HG02970 (cell line): ENCODE data around the gene ARHGAP22.

Experiments
- ATAC-seq: cut with Tn5 transposase; IDR thresholded peaks from one replicate; pipeline ENCODE4 v1.9.1; 2021; ENCODE audit warnings: mild to moderate bottlenecking, moderate library complexity, moderate number of reproducible peaks; ENCODE audit not compliant: unreplicated experiment, low FRiP score

ARHGAP22 gene

DNA sequence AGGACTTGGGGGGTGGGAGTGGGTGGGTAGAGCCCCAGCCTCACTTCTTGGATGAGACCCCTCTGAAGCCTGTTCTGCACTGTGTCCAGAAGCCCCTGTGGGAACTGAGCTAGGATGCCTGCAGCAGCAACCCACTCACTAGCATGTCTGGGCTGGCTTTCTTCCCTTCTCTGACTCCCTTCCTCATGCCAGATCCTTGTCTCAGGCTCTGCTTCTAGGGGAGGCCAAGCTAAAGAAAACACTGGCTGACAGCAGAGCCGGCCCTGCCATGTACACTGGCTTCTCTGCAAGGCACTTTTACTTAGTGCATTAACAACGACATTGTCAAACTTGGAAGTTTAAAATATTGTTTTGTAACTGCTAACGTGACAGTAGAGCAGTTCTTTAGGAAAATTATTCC is 50.2 kb downstream of the ARHGAP22 start:
- no peak for ATAC-seq

- ATAC-seq: no peak
Observed at GRCh38 chr10:48554246-48554645, 50.6 kb downstream of the ARHGAP22 start.

DNA sequence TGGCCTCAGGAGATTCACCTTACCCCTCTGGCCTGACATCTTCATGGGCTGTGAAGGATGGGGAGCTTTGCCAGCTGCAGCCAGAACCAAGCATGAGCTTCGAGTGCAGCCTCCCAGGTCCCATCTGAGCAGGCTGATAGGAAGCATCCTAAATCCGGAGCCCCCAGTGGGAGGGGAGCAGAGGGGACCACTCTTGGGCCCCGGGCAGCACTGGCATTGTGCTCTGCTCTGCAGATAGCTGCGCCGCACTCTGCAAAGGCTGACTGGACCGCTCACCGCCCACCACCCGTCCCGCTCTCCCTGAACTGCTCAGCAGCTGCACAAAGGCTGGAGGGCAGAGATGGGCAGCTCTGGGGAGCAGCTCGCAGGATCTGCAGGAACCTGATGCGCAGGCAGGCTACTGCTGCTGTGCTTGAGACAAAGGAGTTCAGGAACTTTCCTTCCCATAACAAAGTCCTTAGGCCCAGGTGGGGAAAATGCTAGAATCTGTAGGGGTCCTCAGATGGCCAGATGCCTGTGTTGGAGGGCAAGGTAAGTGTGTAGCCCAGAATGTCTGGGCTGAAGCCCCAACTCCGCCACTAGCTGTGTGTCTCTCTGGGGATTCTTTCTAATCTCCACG is 51.8 kb downstream of the ARHGAP22 start:
- no peak for ATAC-seq

GRCh38 chr10:48551861-48552591 is 52.8 kb downstream of the ARHGAP22 start:
- ATAC-seq: no peak

- no peak for ATAC-seq
Observed at GRCh38 chr10:48550977-48551376, 53.9 kb downstream of the ARHGAP22 start.

GRCh38 chr10:48550071-48550691 is 54.7 kb downstream of the ARHGAP22 start:
- no peak for ATAC-seq

- no peak for ATAC-seq
Observed at GRCh38 chr10:48549236-48549635, 55.6 kb downstream of the ARHGAP22 start.

GRCh38 chr10:48548531-48549135 is 56.2 kb downstream of the ARHGAP22 start:
- no peak for ATAC-seq

GRCh38 chr10:48547981-48548380 is 56.9 kb downstream of the ARHGAP22 start:
- ATAC-seq: no peak

- no peak for ATAC-seq
Observed at GRCh38 chr10:48547061-48547895, 57.6 kb downstream of the ARHGAP22 start.

- no peak for ATAC-seq
Observed at GRCh38 chr10:48545462-48546145, 59.3 kb downstream of the ARHGAP22 start.

DNA sequence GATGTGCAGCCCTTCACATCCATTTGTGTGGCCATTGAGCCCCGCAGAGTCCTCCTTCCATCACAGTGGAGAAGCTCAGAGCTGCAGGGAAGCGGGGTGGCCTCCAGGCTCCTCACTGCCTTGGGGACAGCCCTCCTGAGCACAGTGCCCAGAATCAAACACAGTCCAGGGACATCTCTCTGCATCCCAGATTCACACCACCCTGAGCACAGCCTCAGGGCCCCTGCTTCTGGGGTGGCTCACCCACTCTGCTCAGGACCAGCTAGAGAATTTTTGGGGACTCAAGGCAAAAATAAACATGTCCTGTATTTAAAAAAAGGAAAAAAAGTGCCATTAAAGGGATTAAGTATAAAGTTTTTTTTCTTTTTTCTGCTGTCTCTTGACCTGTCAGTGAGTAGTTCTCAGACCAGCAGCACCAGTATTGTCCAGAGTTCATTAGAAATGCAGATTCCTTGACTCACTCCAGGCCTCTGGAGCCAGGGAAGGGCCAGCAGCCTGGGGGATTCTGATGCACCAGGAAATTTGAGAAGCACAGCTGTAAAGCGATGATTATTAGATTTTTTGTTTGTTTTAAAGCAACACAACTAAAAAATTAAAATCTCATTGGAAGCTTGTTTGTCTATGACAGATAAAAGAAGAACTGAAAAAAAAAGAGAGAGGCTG is 61.6 kb downstream of the ARHGAP22 start:
- no peak for ATAC-seq

DNA sequence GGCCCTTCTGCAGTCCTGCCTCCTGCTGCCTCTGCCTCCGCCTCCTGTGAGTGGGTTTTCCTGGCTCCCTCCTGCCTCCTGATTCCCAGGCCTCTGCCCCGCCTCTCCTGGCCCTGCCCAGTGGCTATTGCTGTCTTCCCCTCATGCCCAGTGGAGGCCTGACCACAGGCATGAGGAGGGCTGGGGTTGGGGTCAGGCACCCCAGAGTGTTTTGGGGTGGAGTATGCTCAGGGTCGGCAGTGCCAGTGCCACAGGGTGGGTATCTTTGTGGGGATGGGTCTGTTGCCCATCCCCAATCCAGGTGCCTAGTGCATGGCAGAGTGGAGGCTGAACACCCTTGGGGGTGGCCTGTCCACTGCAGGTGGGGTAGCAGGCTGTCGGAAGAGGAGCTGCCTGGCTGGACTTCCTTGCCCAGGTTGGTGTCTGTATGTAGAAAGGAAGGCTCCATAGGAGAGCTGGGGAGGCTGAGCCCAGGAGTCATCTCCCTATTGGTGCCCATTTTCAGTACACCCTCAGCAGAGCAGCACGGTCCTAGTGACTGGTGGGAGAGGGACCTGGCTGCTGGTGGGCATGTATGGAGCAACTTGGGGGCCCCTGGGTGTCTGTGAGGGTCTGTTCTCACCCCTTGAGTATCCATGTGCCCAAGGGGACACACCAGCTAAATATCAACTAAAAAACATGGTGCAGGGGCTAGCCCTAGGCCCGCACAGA is 62.2 kb downstream of the ARHGAP22 start:
- no peak for ATAC-seq

GRCh38 chr10:48541144-48541795 is 63.6 kb downstream of the ARHGAP22 start:
- no peak for ATAC-seq

DNA sequence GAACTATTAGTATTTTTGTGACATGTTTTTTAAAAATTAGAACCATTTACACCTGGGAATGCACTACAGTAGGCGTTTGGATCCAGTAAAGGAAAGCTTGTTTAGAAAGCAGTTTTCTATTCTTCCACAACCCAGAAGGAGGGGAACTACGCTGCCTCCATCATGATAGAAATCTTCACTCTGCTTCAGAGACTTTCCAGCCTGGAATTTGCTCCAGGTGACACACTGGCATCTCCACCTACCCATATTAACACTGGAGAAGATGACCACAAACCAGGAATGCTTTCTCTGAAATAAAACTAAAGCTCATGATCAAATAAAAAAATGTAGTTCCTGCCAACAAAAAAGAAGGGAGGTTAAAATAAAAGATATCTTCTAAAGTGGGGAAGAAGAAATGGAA is 66.3 kb downstream of the ARHGAP22 start:
- ATAC-seq: no peak

- no peak for ATAC-seq
Observed at GRCh38 chr10:48536916-48537890, 67.7 kb downstream of the ARHGAP22 start.

GRCh38 chr10:48536156-48536500 is 68.7 kb downstream of the ARHGAP22 start:
- no peak for ATAC-seq
